ENCODE data around the gene MCUB.
A peak's percentile ranks its signal among the peaks of the same experiment; 100 is the strongest.
"Not testable (repeated sequence)": the region's sequence is repeated elsewhere in the genome, so short reads cannot be mapped to it uniquely, and the experiment has no call there.

Gene MCUB

DNA sequence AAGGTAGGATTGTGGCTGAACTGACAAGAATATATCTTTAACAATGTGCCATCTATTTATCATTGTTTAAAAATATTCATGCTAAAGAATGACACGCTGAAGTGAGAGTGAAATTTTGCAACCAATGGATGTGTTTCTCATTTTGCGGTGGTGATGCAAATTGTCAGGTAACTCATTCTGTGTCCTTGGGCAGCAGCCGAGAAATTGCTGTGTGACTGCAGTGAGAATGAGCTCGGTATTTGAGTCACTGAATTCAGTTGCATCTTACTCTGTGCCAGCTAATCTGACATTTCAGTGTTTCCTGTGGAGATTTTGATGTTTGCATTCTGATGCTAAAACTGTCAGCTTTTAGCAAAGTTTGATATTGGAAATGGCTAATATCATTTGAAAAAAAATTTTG lies 28.1 kb downstream of the MCUB start:
- DNase-seq: peak; percentile 26

DNA sequence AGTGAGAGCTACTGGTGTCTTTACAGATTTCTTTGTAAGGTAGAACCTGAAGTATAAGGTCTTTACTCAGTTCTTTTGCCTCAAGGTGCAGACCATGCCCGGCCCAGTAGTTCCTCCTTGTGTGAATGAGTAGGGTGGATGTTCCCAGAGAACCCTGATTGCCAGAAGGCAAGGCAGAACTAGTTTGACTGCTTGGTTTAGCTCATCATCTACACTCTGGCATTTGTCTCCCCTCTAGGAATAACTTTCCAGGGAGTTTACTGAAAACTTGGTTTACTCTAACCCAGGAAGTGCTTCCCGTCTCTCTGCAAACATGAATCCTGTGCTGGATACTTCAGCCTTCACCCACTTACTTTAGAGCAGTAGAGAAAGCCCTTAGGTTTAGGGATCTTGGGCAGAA lies 29.1 kb downstream of the MCUB start:
- no peak for DNase-seq

- DNase-seq: no peak
Measured at GRCh38 chr4:109589605-109590004, 29.6 kb downstream of the MCUB start.

GRCh38 chr4:109590905-109591304 lies 30.9 kb downstream of the MCUB start:
- DNase-seq: no peak

- DNase-seq: no peak
Measured at GRCh38 chr4:109592367-109592766, 32.3 kb downstream of the MCUB start.

GRCh38 chr4:109595123-109595522 lies 35.1 kb downstream of the MCUB start:
- not testable (repeated sequence) for DNase-seq

DNA sequence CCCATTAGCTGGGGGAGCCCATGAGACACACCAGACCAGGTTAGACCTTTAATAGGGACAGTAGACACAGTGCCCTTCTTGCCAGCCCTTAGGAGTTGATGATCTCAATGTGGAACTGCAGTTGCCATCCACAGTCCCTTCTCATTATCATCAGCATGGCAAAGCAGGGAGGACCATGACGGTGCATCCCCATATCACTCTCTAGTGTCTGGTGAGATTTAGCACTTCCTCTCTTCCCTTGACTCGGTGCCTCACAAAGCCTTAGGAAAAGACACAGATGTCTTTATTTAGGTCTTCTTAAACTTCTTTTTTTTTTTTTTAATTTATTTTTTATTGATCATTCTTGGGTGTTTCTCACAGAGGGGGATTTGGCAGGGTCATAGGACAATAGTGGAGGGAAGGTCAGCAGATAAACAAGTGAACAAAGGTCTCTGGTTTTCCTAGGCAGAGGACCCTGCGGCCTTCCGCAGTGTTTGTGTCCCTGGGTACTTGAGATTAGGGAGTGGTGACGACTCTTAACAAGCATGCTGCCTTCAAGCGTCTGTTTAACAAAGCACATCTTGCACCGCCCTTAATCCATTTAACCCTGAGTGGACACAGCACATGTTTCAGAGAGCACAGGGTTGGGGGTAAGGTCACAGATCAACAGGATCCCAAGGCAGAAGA lies 36.5 kb downstream of the MCUB start:
- DNase-seq: not testable (repeated sequence)

GRCh38 chr4:109599046-109599652 lies 39.1 kb downstream of the MCUB start:
- peak; percentile 71 for DNase-seq

DNA sequence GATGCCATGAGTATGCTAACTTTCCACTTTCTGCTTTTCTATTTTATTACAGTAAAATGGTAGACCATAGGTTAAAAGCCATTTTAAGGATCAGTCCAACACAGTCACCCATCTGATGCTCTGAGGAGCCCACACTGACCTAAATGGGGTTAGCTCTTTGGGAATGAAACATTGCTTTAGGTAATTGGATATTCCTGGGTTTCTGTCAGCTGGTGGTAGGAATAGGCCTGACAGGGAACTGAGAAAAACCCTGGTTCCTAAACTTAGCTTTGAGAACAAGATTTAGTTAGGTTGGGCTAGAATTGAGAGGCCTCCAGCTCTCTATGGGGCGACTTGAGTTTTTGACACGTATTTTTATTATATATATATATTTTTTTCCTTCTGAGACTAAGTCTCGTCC lies 40.4 kb downstream of the MCUB start:
- DNase-seq: no peak

DNA sequence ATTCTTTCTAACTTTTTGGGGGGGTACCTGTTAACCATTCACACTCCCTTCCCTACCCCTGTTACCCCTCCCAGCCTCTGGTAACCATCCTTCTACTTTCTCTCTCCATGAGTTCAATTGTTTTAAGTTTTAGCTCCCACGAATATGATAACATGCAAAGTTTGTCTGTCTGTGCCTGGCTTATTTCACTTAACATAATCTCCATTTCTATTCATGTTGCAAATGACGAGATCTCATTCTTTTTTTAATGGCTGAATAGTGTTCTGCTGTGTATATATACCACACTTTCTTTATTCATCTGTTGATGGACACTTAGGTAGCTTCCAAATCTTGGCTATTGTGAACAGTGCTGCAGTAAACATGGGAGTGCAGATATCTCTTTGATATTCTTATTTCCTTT lies 41.3 kb downstream of the MCUB start:
- DNase-seq: no peak

DNA sequence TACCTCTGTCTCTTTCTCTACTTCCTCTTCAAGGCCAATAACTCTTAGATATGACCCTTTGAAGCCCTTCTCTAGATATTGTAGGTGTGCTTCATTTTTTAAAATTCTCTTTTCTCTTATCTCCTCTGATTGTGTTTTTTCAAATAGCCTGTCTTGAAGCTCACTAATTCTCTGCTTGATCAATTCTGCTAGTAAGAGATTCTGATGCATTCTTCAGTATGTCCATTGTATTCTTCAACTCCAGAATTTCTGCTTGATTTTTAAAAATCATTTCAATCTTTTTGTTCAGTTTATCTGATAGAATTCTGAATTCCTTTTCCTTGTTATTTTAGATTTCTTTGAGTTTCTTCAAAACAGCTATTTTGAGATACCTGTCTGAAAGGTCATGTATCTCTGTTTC lies 47.9 kb downstream of the MCUB start:
- DNase-seq: no peak

DNA sequence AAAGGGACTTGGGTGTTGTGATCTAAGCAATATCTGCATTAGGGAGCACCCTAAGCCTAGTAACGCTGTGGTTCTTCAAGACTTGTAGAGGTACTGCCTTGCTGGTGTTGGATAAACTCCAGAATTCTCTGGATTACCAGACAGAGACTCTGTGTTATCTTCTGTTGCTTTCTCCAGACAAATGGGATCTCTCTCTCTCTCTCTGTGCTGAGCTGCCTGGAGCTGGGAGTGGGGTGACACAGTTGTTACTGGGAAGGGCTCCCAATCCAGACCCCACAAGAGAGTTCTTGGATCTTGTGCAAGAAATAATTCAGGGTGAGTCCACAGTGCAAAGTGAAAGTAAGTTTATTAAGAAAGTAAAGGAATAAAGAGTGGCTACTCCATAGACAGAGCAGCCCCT lies 48.8 kb downstream of the MCUB start:
- DNase-seq: no peak

DNA sequence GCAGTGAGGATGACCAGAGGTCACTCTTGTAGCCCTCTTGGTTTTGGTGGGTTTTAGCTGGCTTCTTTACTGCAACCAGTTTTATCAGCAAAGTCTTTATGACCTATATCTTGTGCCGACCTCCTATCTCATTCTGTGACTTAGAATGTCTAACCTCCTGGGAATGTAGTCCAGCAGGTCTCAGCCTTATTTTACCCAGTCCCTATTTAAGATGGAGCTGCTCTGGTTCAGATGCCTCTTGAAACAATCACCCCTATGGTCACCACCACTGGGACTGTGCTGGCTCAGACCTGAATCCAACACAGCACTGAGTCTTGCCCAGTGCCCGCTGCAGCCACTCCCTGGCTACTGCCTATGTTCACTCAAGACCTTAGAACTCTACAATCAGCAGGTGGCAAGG lies 49.4 kb downstream of the MCUB start:
- no peak for DNase-seq

GRCh38 chr4:109610489-109610888 lies 50.4 kb downstream of the MCUB start:
- peak; percentile 97 for DNase-seq

- DNase-seq: peak; percentile 65
Measured at GRCh38 chr4:109611045-109611646, 51.1 kb downstream of the MCUB start.

DNA sequence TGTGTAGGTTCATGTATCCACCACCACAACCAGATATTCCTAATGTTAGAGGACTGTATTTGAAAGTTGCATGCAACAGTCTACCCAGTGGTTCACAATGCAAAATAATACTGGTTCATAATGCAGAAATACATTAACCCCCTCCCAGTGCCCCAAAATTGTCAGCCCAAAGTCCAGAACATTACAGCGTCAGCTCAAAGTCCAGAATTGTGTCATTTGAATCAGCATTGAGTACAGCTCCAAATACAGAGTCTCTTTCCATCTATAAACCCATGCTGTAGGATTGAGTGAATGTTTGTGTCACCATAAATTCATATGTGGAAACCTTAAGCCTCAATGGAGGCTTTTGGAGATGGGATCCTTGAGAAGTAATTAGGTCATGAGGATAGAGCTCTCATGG lies 54.0 kb downstream of the MCUB start:
- DNase-seq: no peak

DNA sequence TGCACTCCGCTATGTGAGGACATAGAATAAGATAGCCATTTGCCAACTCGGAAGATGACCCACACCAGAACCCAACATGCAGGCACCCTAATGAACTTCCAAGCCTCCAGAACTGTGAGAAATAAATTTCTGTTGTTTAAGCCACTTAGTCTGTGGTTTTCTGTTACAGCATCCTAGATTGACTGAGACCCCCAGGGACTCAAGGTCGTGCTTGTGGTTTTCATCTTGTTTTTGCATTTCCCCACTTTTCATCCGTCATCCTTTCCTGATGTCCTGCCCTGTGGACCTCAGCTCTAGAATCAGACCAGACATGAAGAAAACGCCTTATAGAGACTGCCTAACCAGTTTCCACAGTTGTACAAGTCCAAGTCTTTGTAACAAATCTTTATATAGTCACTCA lies 54.4 kb downstream of the MCUB start:
- no peak for DNase-seq

DNA sequence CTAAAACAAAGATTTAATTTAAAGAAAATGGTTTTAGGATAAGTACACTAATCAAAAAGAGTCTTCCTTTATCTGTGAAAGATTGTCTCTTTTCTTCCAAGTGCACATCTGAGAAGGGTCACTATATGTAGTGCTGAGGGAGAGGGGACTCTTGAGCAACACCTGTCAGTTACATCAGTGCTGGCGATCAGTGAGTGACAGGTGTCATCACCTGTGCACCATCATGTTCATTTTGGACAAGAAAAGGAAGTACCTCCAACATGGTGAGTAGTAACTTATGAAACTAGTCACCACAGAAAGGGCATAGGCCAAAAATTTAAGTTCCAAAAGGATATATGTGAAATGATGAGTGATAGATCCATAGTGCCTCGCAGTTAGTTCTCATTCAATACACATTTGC lies 55.7 kb downstream of the MCUB start:
- DNase-seq: no peak

DNA sequence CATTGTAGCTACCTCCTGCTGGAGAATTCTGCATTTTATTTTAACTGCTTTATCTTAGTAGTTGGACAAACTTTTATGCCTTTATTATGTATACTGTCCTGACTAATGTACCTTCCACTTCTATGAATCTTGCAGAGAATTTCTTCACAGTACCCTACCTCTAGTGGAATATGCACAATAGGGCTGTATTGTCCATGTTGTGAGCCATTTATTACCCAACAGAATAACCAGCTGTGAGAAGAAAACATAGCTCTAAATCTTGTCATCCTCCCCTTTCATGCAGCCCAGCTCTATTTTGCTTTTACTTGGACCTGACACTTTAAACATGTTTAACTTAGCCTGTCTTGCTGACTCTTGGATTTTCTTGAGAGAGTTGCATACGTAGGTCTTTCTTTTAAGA lies 56.2 kb downstream of the MCUB start:
- no peak for DNase-seq

- no peak for DNase-seq
Measured at GRCh38 chr4:109622626-109623025, 62.6 kb downstream of the MCUB start.

DNA sequence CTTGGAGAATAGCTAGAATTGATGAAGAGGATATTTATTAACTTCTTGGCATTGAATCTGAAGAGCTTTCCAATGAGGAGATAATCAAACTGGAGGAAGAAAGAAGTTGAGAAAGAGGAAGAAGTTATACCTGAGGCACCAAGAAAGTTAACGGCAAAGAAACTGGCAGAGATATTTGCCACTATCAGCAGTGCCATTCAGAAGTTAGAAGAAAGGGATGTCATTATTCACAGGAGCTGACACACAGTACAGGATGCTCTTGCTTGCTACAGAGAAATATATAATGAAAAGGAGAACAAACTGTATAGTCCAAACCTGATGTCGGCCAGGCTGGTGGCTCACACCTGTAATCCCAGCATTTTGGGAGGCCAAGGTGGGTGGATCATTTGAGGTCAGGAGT lies 64.5 kb downstream of the MCUB start:
- DNase-seq: no peak

DNA sequence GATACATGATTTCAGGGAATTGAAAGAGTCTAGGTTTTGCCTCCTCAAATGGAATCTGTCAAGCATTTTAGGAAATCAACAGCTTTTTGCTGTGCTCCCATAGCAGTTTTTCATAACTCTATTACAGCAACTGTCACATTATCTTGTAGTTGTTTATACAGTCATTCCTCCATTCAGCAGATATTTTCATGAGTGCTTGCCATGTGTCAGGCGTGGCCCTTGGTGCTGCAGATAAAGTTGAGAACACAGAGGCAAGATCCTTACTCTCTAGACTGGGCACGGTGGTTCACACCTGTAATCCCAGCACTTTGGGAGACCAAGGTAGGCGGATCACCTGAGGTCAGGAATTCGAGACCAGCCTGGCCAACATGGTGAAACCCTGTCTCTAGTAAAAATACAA lies 67.3 kb downstream of the MCUB start:
- no peak for DNase-seq

GRCh38 chr4:109629775-109630174 lies 69.7 kb downstream of the MCUB start:
- no peak for DNase-seq

DNA sequence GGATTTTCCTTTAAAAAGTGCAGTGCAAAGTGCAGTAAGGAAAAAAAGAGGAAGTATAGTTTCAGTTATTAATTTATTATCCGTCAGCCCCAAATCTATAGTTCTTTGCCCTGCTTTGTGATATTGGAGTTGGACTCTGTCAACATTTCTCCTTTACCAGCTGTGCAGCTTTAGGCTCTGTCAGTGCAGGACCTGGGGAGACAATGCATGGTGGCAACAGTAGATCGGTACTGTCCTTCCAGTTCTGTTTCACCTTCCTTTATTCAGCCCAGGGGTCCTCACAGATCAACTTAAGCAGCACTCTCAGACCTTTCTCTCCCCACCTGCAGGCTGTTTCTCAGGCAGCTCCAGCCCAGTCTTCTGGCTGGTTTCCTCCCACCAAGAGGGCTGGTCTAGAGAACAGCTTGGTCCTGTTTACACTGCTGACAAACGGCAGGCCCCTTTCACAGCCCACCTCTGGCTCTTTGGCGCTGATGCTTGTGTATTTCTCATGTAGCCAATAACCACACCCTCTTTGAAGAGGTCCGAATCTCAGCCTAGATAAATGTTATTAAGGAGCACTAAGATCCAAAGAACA lies 71.6 kb downstream of the MCUB start:
- no peak for DNase-seq
